ENCODE measurements around the gene MEF2A.

MEF2A gene

DNA sequence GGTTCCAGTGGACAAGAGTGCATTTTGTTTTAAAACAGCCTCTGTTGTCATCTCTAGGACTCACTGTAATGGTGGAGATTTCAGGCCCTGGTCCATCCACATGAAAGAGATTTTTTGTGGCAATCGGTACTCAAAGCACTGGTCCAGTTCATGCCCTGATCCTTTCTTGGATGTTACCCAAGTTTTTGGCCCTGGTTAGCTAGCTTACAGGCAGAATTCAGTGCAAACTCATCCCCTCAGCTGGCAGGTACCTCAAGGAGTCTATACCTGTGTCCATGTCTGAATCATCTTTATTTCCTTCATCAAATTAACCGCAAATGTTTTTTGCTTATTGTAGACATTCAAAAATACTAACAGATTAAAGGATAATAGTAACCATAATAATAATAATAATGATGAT lies 13.7 kb upstream of the MEF2A start:
- TF ChIP-seq SUZ12 (IDR thresholded peaks at IDR 0.05; ENCODE audit: extremely low read depth, insufficient read depth, insufficient read length) (no peak), YY1 (IDR thresholded peaks at IDR 0.05; ENCODE audit: insufficient read depth, insufficient read length) (no peak), ZNF274 (IDR thresholded peaks at IDR 0.05; ENCODE audit: low read depth, low read length) (no peak)
- Histone ChIP-seq H3K4me1 (ENCODE audit: insufficient read depth, insufficient read length) (no peaks in the 10 kb centered on the region), H3K9ac (ENCODE audit: insufficient read length, low read depth) (no peak overlapping the region), H3K9me3 (ENCODE audit: insufficient read depth, low read length) (no peaks in the 10 kb centered on the region), H3K36me3 (ENCODE audit: insufficient read depth, insufficient read length, low read length) (no peaks in the 10 kb centered on the region), H3K4me3 (ENCODE audit: insufficient read length, low read depth) (no peak overlapping the region), H3K27me3 (ENCODE audit: insufficient read depth, insufficient read length) (no peaks in the 10 kb centered on the region)
- no peak for DNase-seq (ENCODE audit: low read depth, low spot score)

DNA sequence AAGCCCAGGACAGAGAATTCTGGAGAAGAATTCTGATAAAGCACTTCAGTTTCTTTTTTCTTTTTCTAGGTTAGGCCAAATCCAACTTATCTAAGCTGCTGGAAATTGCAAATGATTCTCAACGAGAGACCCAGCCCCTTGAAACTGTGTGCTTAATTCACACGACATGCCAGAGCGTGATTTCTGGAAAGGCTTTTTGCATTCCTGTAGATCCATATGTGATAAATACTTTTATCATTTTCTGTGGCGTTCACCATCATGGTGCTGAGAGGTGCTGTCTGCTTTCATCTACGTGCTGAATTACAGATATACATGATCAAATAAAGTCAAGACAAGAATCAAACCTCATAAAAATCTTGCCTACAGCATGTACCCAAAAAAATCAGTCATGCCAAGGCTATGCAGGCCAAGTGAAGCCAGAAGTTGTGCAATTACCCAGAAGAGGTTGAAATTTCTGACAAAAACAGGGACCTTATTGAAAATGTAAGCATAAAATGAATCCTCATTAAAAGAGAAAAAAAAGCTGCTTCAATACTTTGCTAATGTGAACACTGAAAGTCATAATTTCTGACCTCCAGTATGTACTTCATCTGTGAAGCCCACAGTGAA lies 10.8 kb upstream of the MEF2A start:
- Histone ChIP-seq H3K4me1 (ENCODE audit: insufficient read depth, insufficient read length) (no peaks in the 10 kb centered on the region), H3K36me3 (ENCODE audit: insufficient read depth, insufficient read length, low read length) (no peaks in the 10 kb centered on the region), H3K9me3 (ENCODE audit: insufficient read depth, low read length) (no peaks in the 10 kb centered on the region), H3K27me3 (ENCODE audit: insufficient read depth, insufficient read length) (no peaks in the 10 kb centered on the region), H3K9ac (ENCODE audit: insufficient read length, low read depth) (no peak overlapping the region), H3K4me3 (ENCODE audit: insufficient read length, low read depth) (no peak overlapping the region)
- DNase-seq (ENCODE audit: low read depth, low spot score) = no peak
- TF ChIP-seq SUZ12 (IDR thresholded peaks at IDR 0.05; ENCODE audit: extremely low read depth, insufficient read depth, insufficient read length) = no peak
- no peak for TF ChIP-seq ZNF274 (IDR thresholded peaks at IDR 0.05; ENCODE audit: low read depth, low read length)
- TF ChIP-seq YY1 (IDR thresholded peaks at IDR 0.05; ENCODE audit: insufficient read depth, insufficient read length) = no peak

DNA sequence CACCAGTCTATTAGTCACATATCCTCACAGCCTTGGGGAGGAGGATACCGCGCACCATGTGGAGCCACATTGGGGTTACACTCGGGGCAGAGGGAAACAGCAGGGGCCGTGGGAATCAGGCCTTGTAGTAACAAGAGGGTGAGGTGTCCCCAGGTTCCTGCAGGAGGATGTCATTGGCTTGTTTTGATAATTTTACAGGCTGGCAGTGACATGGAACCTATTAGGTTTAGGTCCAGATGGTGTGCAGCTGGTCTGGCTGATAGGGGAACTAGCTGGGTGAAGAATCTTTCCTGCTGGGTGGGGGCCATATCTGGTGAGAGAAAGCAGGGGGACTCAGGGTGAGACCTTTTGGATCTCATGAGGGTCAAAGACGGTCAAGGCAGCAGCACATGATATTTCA lies 9.8 kb upstream of the MEF2A start:
- Histone ChIP-seq H3K9ac (ENCODE audit: insufficient read length, low read depth) (no peak overlapping the region), H3K36me3 (ENCODE audit: insufficient read depth, insufficient read length, low read length) (no peaks in the 10 kb centered on the region), H3K9me3 (ENCODE audit: insufficient read depth, low read length) (no peaks in the 10 kb centered on the region), H3K27me3 (ENCODE audit: insufficient read depth, insufficient read length) (no peaks in the 10 kb centered on the region), H3K4me1 (ENCODE audit: insufficient read depth, insufficient read length) (no peaks in the 10 kb centered on the region), H3K4me3 (ENCODE audit: insufficient read length, low read depth) (no peak overlapping the region)
- TF ChIP-seq SUZ12 (IDR thresholded peaks at IDR 0.05; ENCODE audit: extremely low read depth, insufficient read depth, insufficient read length) = no peak
- TF ChIP-seq YY1 (IDR thresholded peaks at IDR 0.05; ENCODE audit: insufficient read depth, insufficient read length) = no peak
- no peak for TF ChIP-seq ZNF274 (IDR thresholded peaks at IDR 0.05; ENCODE audit: low read depth, low read length)
- no peak for DNase-seq (ENCODE audit: low read depth, low spot score)

DNA sequence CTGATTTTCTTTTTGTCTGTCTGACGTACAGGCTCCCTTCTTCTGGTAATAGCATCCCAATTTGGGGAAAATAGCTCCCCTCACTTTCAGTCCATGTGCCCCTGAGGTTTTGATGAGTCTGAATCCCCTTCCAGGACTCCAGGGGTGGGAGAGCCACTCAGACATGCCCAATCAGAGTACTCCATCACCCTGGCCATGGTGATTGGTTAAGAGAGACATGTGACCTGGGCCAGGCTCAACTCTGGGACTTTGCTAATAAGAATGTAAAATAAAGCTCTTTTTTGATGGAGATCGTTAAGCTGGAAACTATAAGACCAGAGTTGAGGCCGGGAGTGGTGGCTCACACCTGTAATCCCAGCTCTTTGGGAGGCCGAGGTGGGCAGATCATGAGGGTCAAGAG lies 9.2 kb upstream of the MEF2A start:
- no peak overlapping the region for H3K9ac ChIP-seq (ENCODE audit: insufficient read length, low read depth)
- H3K36me3 ChIP-seq (ENCODE audit: insufficient read depth, insufficient read length, low read length) = no peaks in the 10 kb centered on the region
- TF ChIP-seq ZNF274 (IDR thresholded peaks at IDR 0.05; ENCODE audit: low read depth, low read length) (no peak), YY1 (IDR thresholded peaks at IDR 0.05; ENCODE audit: insufficient read depth, insufficient read length) (no peak), SUZ12 (IDR thresholded peaks at IDR 0.05; ENCODE audit: extremely low read depth, insufficient read depth, insufficient read length) (no peak)
- no peak overlapping the region for H3K4me3 ChIP-seq (ENCODE audit: insufficient read length, low read depth)
- H3K27me3 ChIP-seq (ENCODE audit: insufficient read depth, insufficient read length) = no peaks in the 10 kb centered on the region
- H3K9me3 ChIP-seq (ENCODE audit: insufficient read depth, low read length) = no peaks in the 10 kb centered on the region
- H3K4me1 ChIP-seq (ENCODE audit: insufficient read depth, insufficient read length) = no peaks in the 10 kb centered on the region
- DNase-seq (ENCODE audit: low read depth, low spot score) = no peak

DNA sequence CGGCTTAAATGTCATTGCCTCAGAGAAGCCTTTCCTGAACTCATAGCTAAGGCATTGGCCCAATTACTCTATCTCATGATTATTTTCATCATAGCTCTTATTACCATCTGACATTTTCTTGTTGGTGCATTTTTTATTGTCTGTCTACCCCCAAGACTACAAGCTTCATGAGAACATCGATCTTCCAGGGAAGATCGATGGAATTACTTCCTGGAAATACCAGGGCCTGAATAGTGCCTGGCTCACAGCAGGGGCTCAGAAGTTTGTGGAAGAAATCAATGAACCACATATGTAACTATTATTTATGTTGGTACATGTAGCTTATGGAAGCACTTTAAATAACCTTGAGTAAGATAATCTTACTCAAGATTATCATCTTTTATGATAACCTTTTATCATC lies 7.7 kb upstream of the MEF2A start:
- Histone ChIP-seq H3K9ac (ENCODE audit: insufficient read length, low read depth) (no peak overlapping the region), H3K36me3 (ENCODE audit: insufficient read depth, insufficient read length, low read length) (no peaks in the 10 kb centered on the region), H3K27me3 (ENCODE audit: insufficient read depth, insufficient read length) (no peaks in the 10 kb centered on the region), H3K9me3 (ENCODE audit: insufficient read depth, low read length) (no peaks in the 10 kb centered on the region), H3K4me1 (ENCODE audit: insufficient read depth, insufficient read length) (peaks cover under 1% of the 10 kb centered on the region), H3K4me3 (ENCODE audit: insufficient read length, low read depth) (no peak overlapping the region)
- TF ChIP-seq YY1 (IDR thresholded peaks at IDR 0.05; ENCODE audit: insufficient read depth, insufficient read length) (no peak), SUZ12 (IDR thresholded peaks at IDR 0.05; ENCODE audit: extremely low read depth, insufficient read depth, insufficient read length) (no peak), ZNF274 (IDR thresholded peaks at IDR 0.05; ENCODE audit: low read depth, low read length) (no peak)
- DNase-seq (ENCODE audit: low read depth, low spot score) = no peak

DNA sequence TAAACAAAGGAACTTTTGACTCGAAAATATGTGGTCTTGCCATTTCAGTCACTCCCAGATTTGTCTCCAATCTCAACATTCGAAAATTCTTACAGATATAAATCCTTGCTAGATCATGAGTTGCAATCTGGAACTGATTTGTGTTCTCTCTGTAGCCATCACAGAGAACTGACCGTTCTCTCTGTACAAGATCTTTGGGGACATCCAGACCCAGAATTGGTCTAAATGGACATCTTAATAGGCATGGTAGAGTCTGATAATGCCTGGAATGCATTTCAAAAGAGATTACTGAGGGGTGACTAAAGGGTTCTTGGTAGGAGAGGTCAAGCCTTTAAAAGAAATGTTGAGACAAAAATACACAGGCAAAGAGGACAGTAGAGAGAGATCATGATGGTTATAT lies 7.2 kb upstream of the MEF2A start:
- Histone ChIP-seq H3K4me3 (ENCODE audit: insufficient read length, low read depth) (no peak overlapping the region), H3K36me3 (ENCODE audit: insufficient read depth, insufficient read length, low read length) (no peaks in the 10 kb centered on the region), H3K4me1 (ENCODE audit: insufficient read depth, insufficient read length) (peaks cover 5% of the 10 kb centered on the region), H3K9me3 (ENCODE audit: insufficient read depth, low read length) (no peaks in the 10 kb centered on the region), H3K27me3 (ENCODE audit: insufficient read depth, insufficient read length) (no peaks in the 10 kb centered on the region), H3K9ac (ENCODE audit: insufficient read length, low read depth) (no peak overlapping the region)
- no peak for TF ChIP-seq SUZ12 (IDR thresholded peaks at IDR 0.05; ENCODE audit: extremely low read depth, insufficient read depth, insufficient read length)
- TF ChIP-seq YY1 (IDR thresholded peaks at IDR 0.05; ENCODE audit: insufficient read depth, insufficient read length) = no peak
- TF ChIP-seq ZNF274 (IDR thresholded peaks at IDR 0.05; ENCODE audit: low read depth, low read length) = no peak
- DNase-seq (ENCODE audit: low read depth, low spot score) = no peak

DNA sequence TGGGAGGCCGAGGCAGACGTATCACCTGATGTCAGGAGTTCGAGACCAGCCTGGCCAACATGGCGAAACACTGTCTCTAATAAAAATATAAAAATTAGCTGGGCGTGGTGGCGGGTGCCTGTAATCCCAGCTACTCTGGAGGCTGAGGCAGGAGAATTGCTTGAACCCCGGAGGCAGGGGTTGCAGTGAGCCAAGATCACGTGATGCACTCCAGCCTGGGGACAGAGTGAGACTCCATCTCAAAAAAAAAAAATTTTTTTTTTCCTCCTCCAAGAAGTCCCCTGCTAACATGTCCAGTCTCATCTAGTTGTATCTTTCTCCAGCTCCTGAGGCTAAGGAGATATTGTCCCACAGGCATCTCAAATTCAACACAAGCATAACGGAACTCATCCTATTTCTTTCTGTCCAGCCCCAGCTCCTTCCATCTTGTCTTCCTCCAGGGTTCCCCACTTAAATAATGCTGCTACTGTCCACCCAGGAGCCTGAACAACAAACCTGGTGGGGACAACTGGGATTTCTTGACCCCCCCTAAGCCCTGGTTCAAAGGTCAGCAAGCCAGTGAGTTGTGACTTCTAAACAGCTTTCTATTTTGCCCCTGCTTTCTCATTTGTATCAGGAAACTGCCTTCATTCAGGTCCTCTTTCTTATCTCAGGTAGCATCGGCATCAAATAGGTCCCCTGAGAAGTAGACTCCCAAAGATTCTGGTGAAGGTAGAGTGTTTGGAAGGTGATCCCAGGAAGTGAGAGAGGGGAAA lies 4.1 kb upstream of the MEF2A start:
- Histone ChIP-seq H3K9ac (ENCODE audit: insufficient read length, low read depth) (no peak overlapping the region), H3K4me3 (ENCODE audit: insufficient read length, low read depth) (no peak overlapping the region), H3K9me3 (ENCODE audit: insufficient read depth, low read length) (no peaks in the 10 kb centered on the region), H3K27me3 (ENCODE audit: insufficient read depth, insufficient read length) (no peaks in the 10 kb centered on the region), H3K4me1 (ENCODE audit: insufficient read depth, insufficient read length) (peaks cover 5% of the 10 kb centered on the region), H3K36me3 (ENCODE audit: insufficient read depth, insufficient read length, low read length) (no peaks in the 10 kb centered on the region)
- TF ChIP-seq SUZ12 (IDR thresholded peaks at IDR 0.05; ENCODE audit: extremely low read depth, insufficient read depth, insufficient read length) (no peak), ZNF274 (IDR thresholded peaks at IDR 0.05; ENCODE audit: low read depth, low read length) (no peak), YY1 (IDR thresholded peaks at IDR 0.05; ENCODE audit: insufficient read depth, insufficient read length) (no peak)
- no peak for DNase-seq (ENCODE audit: low read depth, low spot score)

All from NT2/D1 (cell line).